Activated T-helper 1 cell treated with anti-CD3 and anti-CD28 coated beads, Interleukin-12 subunit alpha, Interleukin-12 subunit beta, Interleukin-2, Interleukin-4 antibody, amounts not matched to agents 30 ng/mL and 10 ng/mL and 1 ng/mL, durations not matched to agents 14 hours and 24 hours and 36 hours (primary cell): ENCODE data around the gene TBX15. TPM values are rescaled to one million over a fixed set of nuclear protein-coding genes. Genes with fewer than 3 reads are reported as not detected.
"Not testable (repeated sequence)": the region's sequence is repeated elsewhere in the genome, so short reads cannot be mapped to it uniquely, and the experiment has no call there.

Source experiments
- DNase-seq: peaks from one replicate; pipeline ENCODE4 v3.0.0; 2021; ENCODE audit warnings: low spot score
- H3K27ac Mint-ChIP-seq: one replicate; pipeline ENCODE4 v1.8.0; 2021; ENCODE audit warnings: mild to moderate bottlenecking, mixed read lengths
- H3K27me3 Mint-ChIP-seq: one replicate; pipeline ENCODE4 v1.8.0; 2022; ENCODE audit warnings: mild to moderate bottlenecking, moderate library complexity, mixed read lengths; ENCODE audit not compliant: insufficient read depth
- H3K36me3 Mint-ChIP-seq: one replicate; pipeline ENCODE4 v1.8.0; 2021; ENCODE audit warnings: low read depth, mixed read lengths
- H3K4me1 Mint-ChIP-seq: one replicate; pipeline ENCODE4 v1.8.0; 2021; ENCODE audit warnings: low read depth, mixed read lengths
- H3K4me3 Mint-ChIP-seq: one replicate; pipeline ENCODE4 v1.8.0; 2021; ENCODE audit warnings: mild to moderate bottlenecking, moderate library complexity, mixed read lengths
- H3K9me3 Mint-ChIP-seq: one replicate; pipeline ENCODE4 v1.8.0; 2021; ENCODE audit warnings: mixed read lengths
- intact Hi-C: fragments of 100-400 bp; cut with micrococcal nuclease; formaldehyde crosslinking; loops from one replicate; pipeline ENCODE4 v1.15.1; 2024
- total RNA-seq: library from RNA; stranded (reverse); gene quantifications from 2 replicates; pipeline ENCODE4 v1.2.3, GENCODE V29; 2022

Gene TBX15
- total RNA-seq, 1 donor from 2014 or later, result not detected

GRCh38 chr1:118918230-118918939 lies 69.8 kb downstream of the TBX15 start:
- intact Hi-C loops, result no loop called here
- Mint-ChIP-seq H3K9me3 (no peaks in the 10 kb centered on the region), H3K27ac (no peak overlapping the region), H3K4me3 (no peak overlapping the region), H3K36me3 (no peaks in the 10 kb centered on the region), H3K27me3 (no peaks in the 10 kb centered on the region), H3K4me1 (no peaks in the 10 kb centered on the region)
- DNase-seq, result no peak

DNA sequence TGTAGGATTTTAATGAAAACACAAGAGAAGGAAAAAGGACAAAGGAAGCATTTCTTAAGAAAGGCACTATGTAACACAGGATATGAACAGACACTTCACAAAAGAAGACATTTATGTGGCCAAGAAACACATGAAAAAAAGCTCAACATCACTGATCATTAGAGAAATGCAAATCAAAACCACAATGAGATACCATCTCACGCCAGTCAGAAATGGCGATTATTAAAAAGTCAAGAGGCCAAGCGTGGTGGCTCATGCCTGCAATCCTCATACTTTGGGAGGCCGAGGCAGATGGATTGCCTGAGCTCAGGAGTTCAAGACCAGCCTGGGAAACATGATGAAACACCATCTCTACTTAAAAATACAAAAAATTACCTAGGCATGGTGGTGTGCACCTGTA lies 71.8 kb downstream of the TBX15 start:
- H3K9me3 Mint-ChIP-seq, H3K4me3 Mint-ChIP-seq, intact Hi-C loops, H3K27me3 Mint-ChIP-seq, H3K27ac Mint-ChIP-seq, DNase-seq, H3K36me3 Mint-ChIP-seq, H3K4me1 Mint-ChIP-seq: not testable (repeated sequence)

- H3K9me3 Mint-ChIP-seq, result peaks cover 5% of the 10 kb centered on the region
- intact Hi-C loops, result no loop called here
- no peak overlapping the region for H3K4me3 Mint-ChIP-seq
- H3K27ac Mint-ChIP-seq, result no peak overlapping the region
- no peaks in the 10 kb centered on the region for H3K36me3 Mint-ChIP-seq
- no peaks in the 10 kb centered on the region for H3K27me3 Mint-ChIP-seq
- DNase-seq, result no peak
- no peaks in the 10 kb centered on the region for H3K4me1 Mint-ChIP-seq
Measured at GRCh38 chr1:118914379-118915161, 73.6 kb downstream of the TBX15 start.

DNA sequence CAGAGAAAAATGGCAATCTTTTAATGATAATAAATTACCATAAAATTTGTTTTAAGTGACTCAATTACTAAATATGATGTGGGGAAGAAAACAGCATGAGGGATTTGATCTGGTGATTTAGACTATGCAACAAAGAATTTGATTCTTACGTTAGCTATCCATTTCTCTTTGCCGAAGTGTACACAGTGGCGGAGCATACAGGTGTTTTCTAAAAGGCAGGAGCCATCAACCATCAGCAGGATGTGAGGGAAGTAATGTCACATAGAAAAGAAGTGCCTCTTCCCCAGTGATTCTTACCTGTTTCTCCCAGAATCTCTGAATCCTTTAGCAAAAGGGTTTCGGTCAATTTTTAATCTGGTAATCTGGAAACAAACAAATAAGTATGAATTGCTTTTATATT lies 74.3 kb downstream of the TBX15 start:
- Mint-ChIP-seq H3K4me3 (no peak overlapping the region), H3K27ac (no peak overlapping the region), H3K9me3 (peaks cover 5% of the 10 kb centered on the region), H3K4me1 (no peaks in the 10 kb centered on the region), H3K27me3 (no peaks in the 10 kb centered on the region), H3K36me3 (no peaks in the 10 kb centered on the region)
- no peak for DNase-seq
- intact Hi-C loops, result no loop called here

GRCh38 chr1:118912574-118912973 lies 75.6 kb downstream of the TBX15 start:
- H3K27ac Mint-ChIP-seq, result no peak overlapping the region
- no peak for DNase-seq
- H3K9me3 Mint-ChIP-seq, result peaks cover 5% of the 10 kb centered on the region
- no peak overlapping the region for H3K4me3 Mint-ChIP-seq
- no peaks in the 10 kb centered on the region for H3K36me3 Mint-ChIP-seq
- intact Hi-C loops, result no loop called here
- H3K4me1 Mint-ChIP-seq, result no peaks in the 10 kb centered on the region
- H3K27me3 Mint-ChIP-seq, result no peaks in the 10 kb centered on the region

GRCh38 chr1:118911571-118911970 lies 76.6 kb downstream of the TBX15 start:
- DNase-seq, result no peak
- Mint-ChIP-seq H3K4me3 (no peak overlapping the region), H3K4me1 (no peaks in the 10 kb centered on the region), H3K27me3 (no peaks in the 10 kb centered on the region), H3K9me3 (peaks cover 5% of the 10 kb centered on the region), H3K36me3 (no peaks in the 10 kb centered on the region), H3K27ac (no peak overlapping the region)
- intact Hi-C loops, result no loop called here

DNA sequence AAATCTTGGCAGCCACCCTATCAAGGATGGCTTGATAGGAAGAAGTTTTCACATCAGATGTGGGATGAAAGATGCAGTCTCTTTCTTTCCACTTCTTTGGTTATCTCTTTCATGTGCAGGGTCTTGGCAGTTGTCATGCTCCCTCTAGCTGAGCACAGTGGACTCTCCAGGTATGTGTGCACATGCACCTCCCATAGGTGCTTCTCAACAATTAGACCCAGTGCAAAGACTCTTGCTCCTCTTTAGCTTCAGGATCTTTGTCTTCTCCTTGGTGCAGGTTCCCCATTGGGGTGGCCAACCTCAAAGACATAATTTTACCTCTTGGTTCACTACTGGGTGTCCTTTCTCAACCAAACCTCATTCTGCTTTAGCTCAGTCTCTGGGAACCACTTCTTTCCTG lies 80.7 kb downstream of the TBX15 start:
- no peaks in the 10 kb centered on the region for H3K27me3 Mint-ChIP-seq
- no peaks in the 10 kb centered on the region for H3K36me3 Mint-ChIP-seq
- intact Hi-C loops, result no loop called here
- no peak for DNase-seq
- no peak overlapping the region for H3K27ac Mint-ChIP-seq
- no peak overlapping the region for H3K4me3 Mint-ChIP-seq
- peaks cover 5% of the 10 kb centered on the region for H3K9me3 Mint-ChIP-seq
- no peaks in the 10 kb centered on the region for H3K4me1 Mint-ChIP-seq

GRCh38 chr1:118905671-118906070 lies 82.5 kb downstream of the TBX15 start:
- no peaks in the 10 kb centered on the region for H3K4me1 Mint-ChIP-seq
- H3K27me3 Mint-ChIP-seq, result no peaks in the 10 kb centered on the region
- intact Hi-C loops, result no loop called here
- H3K27ac Mint-ChIP-seq, result no peak overlapping the region
- H3K4me3 Mint-ChIP-seq, result no peak overlapping the region
- H3K36me3 Mint-ChIP-seq, result no peaks in the 10 kb centered on the region
- no peak for DNase-seq
- peaks cover 5% of the 10 kb centered on the region for H3K9me3 Mint-ChIP-seq

DNA sequence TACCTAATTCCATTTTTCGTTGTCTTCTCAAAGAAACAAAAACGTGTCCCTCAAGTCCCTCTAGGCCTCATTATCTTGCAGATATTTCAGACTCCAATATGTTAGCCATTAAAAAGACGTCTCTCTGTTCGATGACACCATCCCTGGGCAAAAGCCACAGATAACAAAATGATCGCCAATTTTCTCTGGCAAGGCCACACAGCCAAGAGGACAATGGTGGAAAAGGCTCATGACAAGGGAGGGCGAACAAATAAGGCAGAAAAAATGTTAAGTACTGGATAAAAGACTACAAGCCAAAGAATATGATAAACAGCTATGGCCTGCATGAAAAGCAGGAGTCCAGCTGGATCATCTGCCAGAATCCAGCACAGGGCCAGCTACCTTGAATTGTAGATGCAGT lies 82.9 kb downstream of the TBX15 start:
- H3K4me3 Mint-ChIP-seq, result no peak overlapping the region
- DNase-seq, result no peak
- H3K4me1 Mint-ChIP-seq, result no peaks in the 10 kb centered on the region
- no peak overlapping the region for H3K27ac Mint-ChIP-seq
- intact Hi-C loops, result no loop called here
- H3K36me3 Mint-ChIP-seq, result no peaks in the 10 kb centered on the region
- peaks cover under 1% of the 10 kb centered on the region for H3K9me3 Mint-ChIP-seq
- H3K27me3 Mint-ChIP-seq, result no peaks in the 10 kb centered on the region

GRCh38 chr1:118902711-118903191 lies 85.4 kb downstream of the TBX15 start:
- Mint-ChIP-seq H3K4me3 (no peak overlapping the region), H3K36me3 (no peaks in the 10 kb centered on the region), H3K27me3 (no peaks in the 10 kb centered on the region), H3K9me3 (no peaks in the 10 kb centered on the region), H3K27ac (no peak overlapping the region), H3K4me1 (no peaks in the 10 kb centered on the region)
- intact Hi-C loops, result no loop called here
- DNase-seq, result no peak

- H3K4me1 Mint-ChIP-seq, result no peaks in the 10 kb centered on the region
- H3K36me3 Mint-ChIP-seq, result no peaks in the 10 kb centered on the region
- H3K9me3 Mint-ChIP-seq, result no peaks in the 10 kb centered on the region
- DNase-seq, result no peak
- H3K4me3 Mint-ChIP-seq, result no peak overlapping the region
- intact Hi-C loops, result no loop called here
- no peak overlapping the region for H3K27ac Mint-ChIP-seq
- no peaks in the 10 kb centered on the region for H3K27me3 Mint-ChIP-seq
Measured at GRCh38 chr1:118902299-118902698, 85.8 kb downstream of the TBX15 start.

DNA sequence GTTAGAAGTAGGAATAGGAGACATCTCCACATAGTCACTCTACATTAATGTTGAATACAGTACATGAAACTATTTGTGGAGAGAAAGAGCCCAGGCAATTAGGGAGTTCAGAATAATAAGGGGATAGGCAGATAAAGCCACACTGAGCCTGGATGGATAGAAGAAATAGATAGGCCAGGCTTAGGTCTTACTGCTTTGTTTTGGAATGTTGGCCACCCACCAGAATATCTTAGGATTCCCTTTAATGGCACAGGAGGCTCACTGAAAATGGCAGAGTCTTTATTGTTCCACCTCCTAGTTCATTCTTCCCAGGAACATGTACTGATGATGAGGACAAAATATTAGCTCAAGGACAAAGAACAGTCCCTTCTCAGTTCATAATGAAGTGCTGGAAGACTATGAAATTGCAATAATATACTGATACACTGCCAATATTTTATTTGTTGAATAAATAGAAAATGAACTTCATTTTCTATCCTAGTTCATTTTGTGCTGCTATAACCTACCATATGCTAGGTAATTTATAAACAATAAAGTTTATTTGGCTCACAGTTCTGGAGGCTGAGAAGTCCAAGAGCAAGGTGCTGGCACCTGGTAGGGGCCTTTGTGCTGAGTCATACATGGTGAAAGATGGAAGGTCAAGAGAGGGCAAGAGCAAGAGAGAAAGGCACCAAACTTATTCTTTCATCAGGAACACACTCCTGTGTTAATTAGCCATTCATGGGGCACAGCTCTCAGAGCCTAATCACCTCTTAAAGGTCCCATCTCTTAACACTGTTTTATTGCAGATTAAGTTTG lies 87.3 kb downstream of the TBX15 start:
- no peak for DNase-seq
- no peaks in the 10 kb centered on the region for H3K27me3 Mint-ChIP-seq
- intact Hi-C loops, result no loop called here
- no peak overlapping the region for H3K4me3 Mint-ChIP-seq
- no peak overlapping the region for H3K27ac Mint-ChIP-seq
- no peaks in the 10 kb centered on the region for H3K36me3 Mint-ChIP-seq
- peaks cover 2% of the 10 kb centered on the region for H3K9me3 Mint-ChIP-seq
- no peaks in the 10 kb centered on the region for H3K4me1 Mint-ChIP-seq

GRCh38 chr1:118899340-118899739 lies 88.8 kb downstream of the TBX15 start:
- Mint-ChIP-seq H3K27ac (no peak overlapping the region), H3K9me3 (peaks cover 3% of the 10 kb centered on the region), H3K27me3 (no peaks in the 10 kb centered on the region), H3K36me3 (no peaks in the 10 kb centered on the region), H3K4me1 (no peaks in the 10 kb centered on the region), H3K4me3 (no peak overlapping the region)
- intact Hi-C loops, result no loop called here
- DNase-seq, result no peak
